NOMO-1 treated with dmso at 0.1 percent for 144 hours (cell line): ENCODE measurements around the gene COL5A3.

Source experiments
- DNase-seq: peaks from one replicate; lab custom pipeline; 2025; ENCODE audit not compliant: unreplicated experiment; lab: John Stamatoyannopoulos, UW

The COL5A3 gene

GRCh38 chr19:10011974-10012373, 1.7 kb upstream of the COL5A3 start:
- no peak for DNase-seq

- no peak for DNase-seq
Observed at GRCh38 chr19:10010939-10011338, 635 bp upstream of the COL5A3 start.

GRCh38 chr19:10009714-10010224, 535 bp downstream of the COL5A3 start:
- no peak for DNase-seq

GRCh38 chr19:10008184-10008765, 2.0 kb downstream of the COL5A3 start:
- no peak for DNase-seq

GRCh38 chr19:10007371-10008183, 2.7 kb downstream of the COL5A3 start:
- no peak for DNase-seq

- DNase-seq, result no peak
Observed at GRCh38 chr19:10006752-10007323, 3.5 kb downstream of the COL5A3 start.

- no peak for DNase-seq
Observed at GRCh38 chr19:10006335-10006708, 4.0 kb downstream of the COL5A3 start.

GRCh38 chr19:10005632-10006334, 4.5 kb downstream of the COL5A3 start:
- no peak for DNase-seq

- no peak for DNase-seq
Observed at GRCh38 chr19:10004617-10005016, 5.7 kb downstream of the COL5A3 start.

- DNase-seq, result no peak
Observed at GRCh38 chr19:10003271-10003670, 7.0 kb downstream of the COL5A3 start.

GRCh38 chr19:10001899-10002298, 8.4 kb downstream of the COL5A3 start:
- no peak for DNase-seq

GRCh38 chr19:10000171-10000826, 10.0 kb downstream of the COL5A3 start:
- no peak for DNase-seq

- DNase-seq, result no peak
Observed at GRCh38 chr19:9996541-9996940, 13.8 kb downstream of the COL5A3 start.

GRCh38 chr19:9995999-9996398, 14.3 kb downstream of the COL5A3 start:
- no peak for DNase-seq

- no peak for DNase-seq
Observed at GRCh38 chr19:9995084-9995483, 15.2 kb downstream of the COL5A3 start.

GRCh38 chr19:9991425-9992191, 18.7 kb downstream of the COL5A3 start:
- DNase-seq, result no peak

GRCh38 chr19:9989504-9989903, 20.8 kb downstream of the COL5A3 start:
- DNase-seq, result no peak

GRCh38 chr19:9986787-9987281, 23.5 kb downstream of the COL5A3 start:
- no peak for DNase-seq

- DNase-seq, result no peak
Observed at GRCh38 chr19:9981406-9982260, 28.7 kb downstream of the COL5A3 start.
